ENCODE results near the gene DBP.
"Not testable (repeated sequence)": the region's sequence is repeated elsewhere in the genome, so short reads cannot be mapped to it uniquely, and the experiment has no call there.

Gene DBP

DNA sequence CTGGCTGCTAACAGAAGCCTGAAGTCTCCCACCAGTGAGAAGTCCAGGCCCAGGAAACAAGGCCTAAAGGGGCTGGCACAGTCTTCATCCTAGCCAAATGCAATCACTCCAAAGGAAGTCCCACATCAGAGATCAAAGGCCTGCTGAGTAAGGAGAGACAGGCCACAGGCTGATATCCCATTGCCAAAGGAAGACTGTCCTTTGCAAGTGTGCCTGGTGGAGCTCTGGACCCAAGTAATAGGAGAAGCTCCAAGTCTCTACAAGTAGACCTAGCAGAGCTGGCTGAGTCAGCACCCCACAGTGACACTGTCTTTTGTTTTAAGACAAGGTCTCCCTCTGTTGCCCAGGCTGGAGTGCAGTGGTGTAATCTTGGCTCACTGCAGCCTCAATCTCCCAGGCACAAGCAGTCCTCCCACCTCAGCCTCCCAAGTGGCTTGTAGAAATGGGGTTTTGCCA lies 4.5 kb downstream of the DBP start:
- in situ Hi-C loops (cut with MboI; ENCODE audit: low sequenced_read_pairs, unreplicated experiment): no loop called here
- DNase-seq (ENCODE audit: low spot score): no peak
- TF ChIP-seq, protein P1, sequence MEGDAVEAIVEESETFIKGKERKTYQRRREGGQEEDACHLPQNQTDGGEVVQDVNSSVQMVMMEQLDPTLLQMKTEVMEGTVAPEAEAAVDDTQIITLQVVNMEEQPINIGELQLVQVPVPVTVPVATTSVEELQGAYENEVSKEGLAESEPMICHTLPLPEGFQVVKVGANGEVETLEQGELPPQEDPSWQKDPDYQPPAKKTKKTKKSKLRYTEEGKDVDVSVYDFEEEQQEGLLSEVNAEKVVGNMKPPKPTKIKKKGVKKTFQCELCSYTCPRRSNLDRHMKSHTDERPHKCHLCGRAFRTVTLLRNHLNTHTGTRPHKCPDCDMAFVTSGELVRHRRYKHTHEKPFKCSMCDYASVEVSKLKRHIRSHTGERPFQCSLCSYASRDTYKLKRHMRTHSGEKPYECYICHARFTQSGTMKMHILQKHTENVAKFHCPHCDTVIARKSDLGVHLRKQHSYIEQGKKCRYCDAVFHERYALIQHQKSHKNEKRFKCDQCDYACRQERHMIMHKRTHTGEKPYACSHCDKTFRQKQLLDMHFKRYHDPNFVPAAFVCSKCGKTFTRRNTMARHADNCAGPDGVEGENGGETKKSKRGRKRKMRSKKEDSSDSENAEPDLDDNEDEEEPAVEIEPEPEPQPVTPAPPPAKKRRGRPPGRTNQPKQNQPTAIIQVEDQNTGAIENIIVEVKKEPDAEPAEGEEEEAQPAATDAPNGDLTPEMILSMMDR (IDR thresholded peaks at IDR 0.05; ENCODE audit: borderline replicate concordance, control extremely low read depth, extremely low read depth, insufficient read depth, missing control alignments): no peak

DNA sequence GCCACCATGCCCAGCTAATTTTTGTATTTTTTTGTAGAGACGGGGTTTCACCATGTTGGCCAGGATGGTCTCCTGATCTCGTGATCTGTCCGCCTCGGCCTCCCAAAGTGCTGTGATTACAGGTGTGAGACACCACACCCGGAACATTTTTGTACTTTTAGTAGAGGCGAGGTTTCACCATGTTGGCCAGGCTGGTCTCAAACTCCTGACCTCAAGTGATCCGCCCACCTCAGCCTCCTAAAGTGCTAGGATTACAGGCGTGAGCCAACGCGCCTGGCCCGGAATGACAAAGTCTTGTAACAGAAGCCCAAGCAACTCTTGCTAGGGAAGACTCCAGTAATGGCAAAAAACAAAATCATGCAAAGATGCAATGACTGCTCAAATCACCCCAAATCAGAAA lies 4.9 kb downstream of the DBP start:
- in situ Hi-C loops (cut with MboI; ENCODE audit: low sequenced_read_pairs, unreplicated experiment): not testable (repeated sequence)

DNA sequence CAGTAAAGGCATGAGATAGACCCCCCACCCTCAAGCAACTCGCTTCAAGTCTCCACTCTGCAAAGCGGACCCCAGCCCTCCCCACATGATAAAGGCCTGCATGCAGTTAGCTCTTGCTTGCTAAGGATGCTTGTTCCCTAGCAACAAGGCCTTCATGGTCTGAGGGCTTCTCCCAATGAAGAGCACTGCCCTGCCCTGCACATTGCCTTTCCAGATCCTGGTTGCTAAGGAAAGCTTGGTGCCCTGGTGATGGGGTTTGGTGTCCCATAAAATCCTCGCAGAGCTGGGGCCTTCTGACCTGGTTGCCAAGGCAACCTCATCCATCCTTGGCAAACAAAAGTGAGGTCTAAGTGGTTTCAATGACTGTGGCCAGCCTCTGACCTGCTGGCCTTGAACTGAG lies 6.0 kb downstream of the DBP start:
- TF ChIP-seq, protein P1 (IDR thresholded peaks at IDR 0.05; ENCODE audit: borderline replicate concordance, control extremely low read depth, extremely low read depth, insufficient read depth, missing control alignments): no peak
- DNase-seq (ENCODE audit: low spot score): no peak
- in situ Hi-C loops (cut with MboI; ENCODE audit: low sequenced_read_pairs, unreplicated experiment): no loop called here

More for the DNA sequence above, 4.9 kb downstream of the DBP start:
- not testable (repeated sequence) for DNase-seq (ENCODE audit: low spot score)

DNA sequence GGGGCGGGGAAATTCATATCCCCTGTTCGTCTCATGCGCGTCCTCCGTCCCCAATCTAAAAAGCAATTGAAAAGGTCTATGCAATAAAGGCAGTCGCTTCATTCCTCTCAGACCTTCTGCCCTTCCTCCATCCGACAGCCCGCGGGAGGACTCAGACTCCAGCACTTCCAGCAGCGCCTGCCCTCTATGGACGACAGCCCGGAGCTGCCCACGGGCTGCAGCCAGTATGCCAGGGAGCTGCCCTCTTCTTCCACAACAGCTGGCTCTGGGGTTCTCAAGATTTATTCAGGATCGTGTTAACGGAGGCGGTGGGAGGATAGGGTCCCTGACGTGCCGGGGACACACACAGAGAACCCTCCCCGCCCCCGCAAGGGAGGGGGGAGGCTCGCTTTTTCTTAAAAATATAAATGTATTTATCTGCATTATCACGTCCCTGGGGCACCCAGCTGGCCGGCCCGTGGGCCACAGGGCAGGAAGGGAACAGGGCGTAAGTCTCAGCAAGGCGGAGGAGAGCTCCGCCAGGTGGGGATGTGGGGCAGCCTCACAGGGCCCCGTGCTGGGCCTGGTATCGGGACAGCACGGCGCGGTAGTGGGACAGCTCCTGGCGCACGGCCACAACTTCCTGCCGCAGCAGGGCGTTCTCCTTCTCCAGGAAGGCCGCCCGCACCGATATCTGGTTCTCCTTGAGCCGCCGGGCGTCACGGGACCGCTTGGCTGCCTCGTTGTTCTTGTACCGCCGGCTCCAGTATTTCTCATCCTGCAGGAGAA lies 6.7 kb downstream of the DBP start:
- TF ChIP-seq, protein P1 (IDR thresholded peaks at IDR 0.05; ENCODE audit: borderline replicate concordance, control extremely low read depth, extremely low read depth, insufficient read depth, missing control alignments): no peak
- in situ Hi-C loops (cut with MboI; ENCODE audit: low sequenced_read_pairs, unreplicated experiment): no loop called here
- DNase-seq (ENCODE audit: low spot score): no peak

DNA sequence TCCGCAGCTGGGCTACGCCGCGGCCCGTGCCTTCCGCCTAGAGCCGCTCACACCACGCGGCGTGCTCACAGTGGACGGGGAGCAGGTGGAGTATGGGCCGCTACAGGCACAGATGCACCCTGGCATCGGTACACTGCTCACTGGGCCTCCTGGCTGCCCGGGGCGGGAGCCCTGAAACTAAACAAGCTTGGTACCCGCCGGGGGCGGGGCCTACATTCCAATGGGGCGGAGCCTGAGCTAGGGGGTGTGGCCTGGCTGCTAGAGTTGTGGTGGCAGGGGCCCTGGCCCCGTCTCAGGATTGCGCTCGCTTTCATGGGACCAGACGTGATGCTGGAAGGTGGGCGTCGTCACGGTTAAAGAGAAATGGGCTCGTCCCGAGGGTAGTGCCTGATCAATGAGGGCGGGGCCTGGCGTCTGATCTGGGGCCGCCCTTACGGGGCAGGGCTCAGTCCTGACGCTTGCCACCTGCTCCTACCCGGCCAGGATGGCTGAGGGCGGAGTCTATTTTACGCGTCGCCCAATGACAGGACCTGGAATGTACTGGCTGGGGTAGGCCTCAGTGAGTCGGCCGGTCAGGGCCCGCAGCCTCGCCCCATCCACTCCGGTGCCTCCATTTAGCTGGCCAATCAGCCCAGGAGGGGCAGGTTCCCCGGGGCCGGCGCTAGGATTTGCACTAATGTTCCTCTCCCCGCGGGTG lies 7.4 kb downstream of the DBP start:
- TF ChIP-seq, protein P1 (IDR thresholded peaks at IDR 0.05; ENCODE audit: borderline replicate concordance, control extremely low read depth, extremely low read depth, insufficient read depth, missing control alignments): no peak
- no peak for DNase-seq (ENCODE audit: low spot score)
- in situ Hi-C loops (cut with MboI; ENCODE audit: low sequenced_read_pairs, unreplicated experiment): no loop called here

DNA sequence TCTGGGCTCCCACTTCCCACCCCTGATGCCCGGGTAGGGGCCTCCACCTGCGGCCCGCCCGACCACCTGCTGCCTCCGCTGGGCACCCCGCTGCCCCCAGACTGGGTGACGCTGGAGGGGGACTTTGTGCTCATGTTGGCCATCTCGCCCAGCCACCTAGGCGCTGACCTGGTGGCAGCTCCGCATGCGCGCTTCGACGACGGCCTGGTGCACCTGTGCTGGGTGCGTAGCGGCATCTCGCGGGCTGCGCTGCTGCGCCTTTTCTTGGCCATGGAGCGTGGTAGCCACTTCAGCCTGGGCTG lies 7.9 kb downstream of the DBP start:
- in situ Hi-C loops (cut with MboI; ENCODE audit: low sequenced_read_pairs, unreplicated experiment): no loop called here
- DNase-seq (ENCODE audit: low spot score): no peak
- TF ChIP-seq, protein P1 (IDR thresholded peaks at IDR 0.05; ENCODE audit: borderline replicate concordance, control extremely low read depth, extremely low read depth, insufficient read depth, missing control alignments): no peak

Measured in GM13976 (cell line).